Measurements from ENCODE around the gene NPSR1.

Gene NPSR1

GRCh38 chr7:34749446-34749845 lies 91.4 kb downstream of the NPSR1 start:
- ChIA-PET POLR2A (no interaction called here), CTCF (no interaction called here)
- DNase-seq (ENCODE audit: extremely low spot score), result no peak
- TF ChIP-seq ARNT (IDR thresholded peaks at IDR 0.05), result no peak
- TF ChIP-seq FOXK2 (IDR thresholded peaks at IDR 0.05), result no peak
- TF ChIP-seq PKNOX1 (IDR thresholded peaks at IDR 0.05), result no peak
- no peak for TF ChIP-seq SP1 (IDR thresholded peaks at IDR 0.05)
- no peak for TF ChIP-seq ZNF384 (IDR thresholded peaks at IDR 0.05)
- no peak for TF ChIP-seq ELF4 (IDR thresholded peaks at IDR 0.05)
- no peak for TF ChIP-seq NFRKB (IDR thresholded peaks at IDR 0.05)
- TF ChIP-seq CTBP1 (IDR thresholded peaks at IDR 0.05; ENCODE audit: borderline replicate concordance), result no peak
- no peak for TF ChIP-seq FOXM1 (IDR thresholded peaks at IDR 0.05; ENCODE audit: borderline replicate concordance)
- TF ChIP-seq TARDBP (IDR thresholded peaks at IDR 0.05), result no peak
- TF ChIP-seq FOXA1 (IDR thresholded peaks at IDR 0.05), result no peak
- no peak for TF ChIP-seq HDGF (IDR thresholded peaks at IDR 0.05; ENCODE audit: borderline replicate concordance)
- no peak for TF ChIP-seq LEF1 (IDR thresholded peaks at IDR 0.05; ENCODE audit: borderline replicate concordance)
- no peak for TF ChIP-seq SUZ12 (IDR thresholded peaks at IDR 0.05)

GRCh38 chr7:34750209-34750608 lies 92.2 kb downstream of the NPSR1 start:
- POLR2A ChIA-PET, result no interaction called here
- no peak for DNase-seq (ENCODE audit: extremely low spot score)
- CTCF ChIA-PET, result no interaction called here
- no peak for TF ChIP-seq LEF1 (IDR thresholded peaks at IDR 0.05; ENCODE audit: borderline replicate concordance)
- TF ChIP-seq PKNOX1 (IDR thresholded peaks at IDR 0.05), result no peak

GRCh38 chr7:34750636-34751035 lies 92.6 kb downstream of the NPSR1 start:
- ChIA-PET POLR2A (no interaction called here), CTCF (no interaction called here)
- no peak for DNase-seq (ENCODE audit: extremely low spot score)
- no peak for TF ChIP-seq ARNT (IDR thresholded peaks at IDR 0.05)
- no peak for TF ChIP-seq FOXK2 (IDR thresholded peaks at IDR 0.05)
- TF ChIP-seq ELF4 (IDR thresholded peaks at IDR 0.05), result no peak

- TF ChIP-seq ELF4 (IDR thresholded peaks at IDR 0.05) (no peak), NFRKB (IDR thresholded peaks at IDR 0.05) (no peak), CTBP1 (IDR thresholded peaks at IDR 0.05; ENCODE audit: borderline replicate concordance) (no peak), L3MBTL2 (conservative IDR thresholded peaks at IDR 0.05) (no peak), FOXK2 (IDR thresholded peaks at IDR 0.05) (no peak), LEF1 (IDR thresholded peaks at IDR 0.05; ENCODE audit: borderline replicate concordance) (no peak), ARNT (IDR thresholded peaks at IDR 0.05) (no peak), PKNOX1 (IDR thresholded peaks at IDR 0.05) (no peak)
- no peak for DNase-seq (ENCODE audit: extremely low spot score)
- POLR2A ChIA-PET, result no interaction called here
- CTCF ChIA-PET, result no interaction called here
Observed at GRCh38 chr7:34751725-34752643, 94.0 kb downstream of the NPSR1 start.

GRCh38 chr7:34752929-34753328 lies 94.9 kb downstream of the NPSR1 start:
- no peak for TF ChIP-seq SP1 (IDR thresholded peaks at IDR 0.05)
- no peak for TF ChIP-seq TARDBP (IDR thresholded peaks at IDR 0.05)
- TF ChIP-seq FOXK2 (IDR thresholded peaks at IDR 0.05), result no peak
- no peak for TF ChIP-seq CTBP1 (IDR thresholded peaks at IDR 0.05; ENCODE audit: borderline replicate concordance)
- TF ChIP-seq PKNOX1 (IDR thresholded peaks at IDR 0.05), result no peak
- no peak for TF ChIP-seq BHLHE40 (IDR thresholded peaks at IDR 0.05; ENCODE audit: borderline replicate concordance)
- TF ChIP-seq NFRKB (IDR thresholded peaks at IDR 0.05), result no peak
- no peak for TF ChIP-seq L3MBTL2 (conservative IDR thresholded peaks at IDR 0.05)
- no peak for TF ChIP-seq SUZ12 (IDR thresholded peaks at IDR 0.05)
- TF ChIP-seq ARNT (IDR thresholded peaks at IDR 0.05), result no peak
- no peak for TF ChIP-seq HDGF (IDR thresholded peaks at IDR 0.05; ENCODE audit: borderline replicate concordance)
- no peak for TF ChIP-seq ZNF384 (IDR thresholded peaks at IDR 0.05)
- no peak for TF ChIP-seq FOXA1 (IDR thresholded peaks at IDR 0.05)
- no peak for TF ChIP-seq FOXM1 (IDR thresholded peaks at IDR 0.05; ENCODE audit: borderline replicate concordance)
- TF ChIP-seq ELF4 (IDR thresholded peaks at IDR 0.05), result no peak
- TF ChIP-seq LEF1 (IDR thresholded peaks at IDR 0.05; ENCODE audit: borderline replicate concordance), result no peak
- ChIA-PET POLR2A (no interaction called here), CTCF (no interaction called here)
- DNase-seq (ENCODE audit: extremely low spot score), result no peak

GRCh38 chr7:34755008-34755407 lies 97.0 kb downstream of the NPSR1 start:
- POLR2A ChIA-PET, result no interaction called here
- TF ChIP-seq FOXK2 (IDR thresholded peaks at IDR 0.05), result no peak
- no peak for DNase-seq (ENCODE audit: extremely low spot score)
- CTCF ChIA-PET, result no interaction called here
